HG03575 (cell line): Measurements from ENCODE around the gene UPF3A.
"Not testable (repeated sequence)": the region's sequence is repeated elsewhere in the genome, so short reads cannot be mapped to it uniquely, and the experiment has no call there.

Experiments used
- ATAC-seq: cut with Tn5 transposase; IDR thresholded peaks from one replicate; pipeline ENCODE4 v1.9.1; 2021; ENCODE audit not compliant: unreplicated experiment, insufficient number of reproducible peaks, low FRiP score; ENCODE audit errors: extremely low read depth

Gene UPF3A

GRCh38 chr13:114260814-114261213, 20.6 kb upstream of the UPF3A start:
- ATAC-seq: no peak

- no peak for ATAC-seq
These were observed 20.0 kb upstream of the UPF3A start for GRCh38 chr13:114261328-114261965.

GRCh38 chr13:114263578-114263977, 17.8 kb upstream of the UPF3A start:
- no peak for ATAC-seq

GRCh38 chr13:114264313-114264712, 17.1 kb upstream of the UPF3A start:
- not testable (repeated sequence) for ATAC-seq

GRCh38 chr13:114264886-114265611, 16.4 kb upstream of the UPF3A start:
- ATAC-seq: no peak

- ATAC-seq: no peak
These were observed 15.2 kb upstream of the UPF3A start for GRCh38 chr13:114266241-114266640.

GRCh38 chr13:114268344-114269280, 12.8 kb upstream of the UPF3A start:
- no peak for ATAC-seq

GRCh38 chr13:114269281-114269770, 12.1 kb upstream of the UPF3A start:
- ATAC-seq: no peak

GRCh38 chr13:114272977-114273376, 8.4 kb upstream of the UPF3A start:
- ATAC-seq: no peak

GRCh38 chr13:114275304-114275703, 6.1 kb upstream of the UPF3A start:
- ATAC-seq: no peak

- ATAC-seq: no peak
These were observed 2.3 kb upstream of the UPF3A start for GRCh38 chr13:114279146-114279545.

- no peak for ATAC-seq
These were observed 1.5 kb upstream of the UPF3A start for GRCh38 chr13:114279758-114280355.

- no peak for ATAC-seq
These were observed 755 bp downstream of the UPF3A start for GRCh38 chr13:114282041-114282670.

- ATAC-seq: no peak
These were observed 2.2 kb downstream of the UPF3A start for GRCh38 chr13:114283576-114283975.

GRCh38 chr13:114284680-114285079, 3.3 kb downstream of the UPF3A start:
- no peak for ATAC-seq

- no peak for ATAC-seq
These were observed 3.9 kb downstream of the UPF3A start for GRCh38 chr13:114285166-114285808.

- no peak for ATAC-seq
These were observed 5.4 kb downstream of the UPF3A start for GRCh38 chr13:114286808-114287207.

- no peak for ATAC-seq
These were observed 6.8 kb downstream of the UPF3A start for GRCh38 chr13:114288157-114288591.
